MG63 (cell line): ENCODE data around the gene RPLP2. TPM values are rescaled to one million over a fixed set of nuclear protein-coding genes. Genes with fewer than 3 reads are reported as not detected.
A peak's percentile ranks its signal among the peaks of the same experiment; 100 is the strongest.

Experiments
- DNase-seq: peaks from one replicate; pipeline ENCODE4 v3.0.0-alpha.2; 2020
- H3K27me3 ChIP-seq: fragments of 250-450 bp; sonication (Bioruptor Pico); 2 replicates; pipeline ENCODE4 v1.5.1; 2020; ENCODE audit warnings: mild to moderate bottlenecking, moderate library complexity
- H3K36me3 ChIP-seq: fragments of 250-450 bp; sonication (Bioruptor Pico); 2 replicates; pipeline ENCODE4 v1.5.1; 2020; ENCODE audit warnings: mild to moderate bottlenecking, moderate library complexity
- H3K4me3 ChIP-seq: fragments of 250-450 bp; sonication (Bioruptor Pico); 2 replicates; pipeline ENCODE4 v1.5.1; 2020; ENCODE audit warnings: mild to moderate bottlenecking, moderate library complexity
- H3K9me3 ChIP-seq: fragments of 250-450 bp; sonication (Bioruptor Pico); 2 replicates; pipeline ENCODE4 v1.5.1; 2020; ENCODE audit warnings: mild to moderate bottlenecking, moderate library complexity
- total RNA-seq: library from RNA; depleted of rRNA; stranded (reverse); fragments of >200 nt; shearing (Covaris generic); gene quantifications from 2 replicates; pipeline ENCODE4 v1.2.3, GENCODE V29; 2014; ENCODE audit warnings: low replicate concordance

RPLP2 gene
- total RNA-seq, 1 experiment from 2014 or later = 770 TPM

- no peaks in the 10 kb centered on the region for H3K9me3 ChIP-seq
- H3K4me3 ChIP-seq = no peak overlapping the region
- DNase-seq = no peak
- peaks cover 25% of the 10 kb centered on the region for H3K36me3 ChIP-seq
- no peaks in the 10 kb centered on the region for H3K27me3 ChIP-seq
These were observed 16.5 kb downstream of the RPLP2 start for GRCh38 chr11:826227-826621.

- H3K4me3 ChIP-seq = no peak overlapping the region
- DNase-seq = no peak
- peaks cover 20% of the 10 kb centered on the region for H3K36me3 ChIP-seq
- H3K9me3 ChIP-seq = no peaks in the 10 kb centered on the region
- no peaks in the 10 kb centered on the region for H3K27me3 ChIP-seq
These were observed 17.0 kb downstream of the RPLP2 start for GRCh38 chr11:826836-827145.

GRCh38 chr11:827146-827896 is 17.6 kb downstream of the RPLP2 start:
- DNase-seq = no peak
- Histone ChIP-seq H3K36me3 (peaks cover 19% of the 10 kb centered on the region), H3K4me3 (no peak overlapping the region)

GRCh38 chr11:827897-828192 is 18.1 kb downstream of the RPLP2 start, which contains the start of gene CRACR2B:
Gene CRACR2B (plus strand): TSS chr11:827919. CDS start chr11:828608, 689 bp downstream.
- Histone ChIP-seq H3K9me3 (no peaks in the 10 kb centered on the region), H3K4me3 (no peak within 1 kb of the TSS), H3K36me3 (peaks cover 19% of the 10 kb centered on the region), H3K27me3 (no peaks in the 10 kb centered on the region)
- DNase-seq = no peak

More at GRCh38 chr11:827146-827896, 17.6 kb downstream of the RPLP2 start:
- H3K27me3 ChIP-seq = no peaks in the 10 kb centered on the region
- no peaks in the 10 kb centered on the region for H3K9me3 ChIP-seq

- H3K27me3 ChIP-seq = no peaks in the 10 kb centered on the region
- no peak for DNase-seq
- no peak overlapping the region for H3K4me3 ChIP-seq
- H3K9me3 ChIP-seq = no peaks in the 10 kb centered on the region
- peaks cover 14% of the 10 kb centered on the region for H3K36me3 ChIP-seq
These were observed 18.9 kb downstream of the RPLP2 start for GRCh38 chr11:828506-829175.

- H3K36me3 ChIP-seq = peaks cover 15% of the 10 kb centered on the region
- H3K27me3 ChIP-seq = no peaks in the 10 kb centered on the region
- peak; percentile 71 for DNase-seq
- H3K9me3 ChIP-seq = no peaks in the 10 kb centered on the region
- no peak overlapping the region for H3K4me3 ChIP-seq
These were observed 19.5 kb downstream of the RPLP2 start for GRCh38 chr11:829176-829846.

GRCh38 chr11:829847-830294 is 20.1 kb downstream of the RPLP2 start:
- no peaks in the 10 kb centered on the region for H3K9me3 ChIP-seq
- H3K4me3 ChIP-seq = no peak overlapping the region
- H3K27me3 ChIP-seq = no peaks in the 10 kb centered on the region
- H3K36me3 ChIP-seq = peaks cover 18% of the 10 kb centered on the region
- no peak for DNase-seq

GRCh38 chr11:830295-831117 is 20.7 kb downstream of the RPLP2 start:
- no peaks in the 10 kb centered on the region for H3K9me3 ChIP-seq
- DNase-seq = no peak
- no peak overlapping the region for H3K4me3 ChIP-seq
- no peaks in the 10 kb centered on the region for H3K27me3 ChIP-seq
- H3K36me3 ChIP-seq = peaks cover 13% of the 10 kb centered on the region

- peak; percentile 85 for DNase-seq
- Histone ChIP-seq H3K4me3 (no peak overlapping the region; the same call in 1 of the 2 replicates), H3K36me3 (peaks cover 19% of the 10 kb centered on the region), H3K27me3 (no peaks in the 10 kb centered on the region), H3K9me3 (no peaks in the 10 kb centered on the region)
These were observed 21.5 kb downstream of the RPLP2 start for GRCh38 chr11:831118-831864.

- H3K9me3 ChIP-seq = no peaks in the 10 kb centered on the region
- peak overlapping the region; percentile 64 for H3K4me3 ChIP-seq
- H3K27me3 ChIP-seq = no peaks in the 10 kb centered on the region
- DNase-seq = no peak
- peaks cover 27% of the 10 kb centered on the region for H3K36me3 ChIP-seq
These were observed 22.3 kb downstream of the RPLP2 start for GRCh38 chr11:831961-832528.

GRCh38 chr11:832529-833113 is 22.9 kb downstream of the RPLP2 start, which contains the start of gene CD151:
Gene CD151 (plus strand): TSS chr11:832952. CDS start chr11:836070, 3,118 bp downstream.
- Histone ChIP-seq H3K9me3 (no peaks in the 10 kb centered on the region), H3K27me3 (no peaks in the 10 kb centered on the region), H3K4me3 (peak within 1 kb of the TSS; percentile 69), H3K36me3 (peaks cover 32% of the 10 kb centered on the region)
- peak; percentile 91 for DNase-seq

GRCh38 chr11:833114-833791 is 23.5 kb downstream of the RPLP2 start:
- Histone ChIP-seq H3K4me3 (peak overlapping the region; percentile 69), H3K27me3 (no peaks in the 10 kb centered on the region), H3K36me3 (peaks cover 38% of the 10 kb centered on the region), H3K9me3 (no peaks in the 10 kb centered on the region)
- peak; percentile 73 for DNase-seq

GRCh38 chr11:833849-834311 is 24.1 kb downstream of the RPLP2 start:
- DNase-seq = peak; percentile 73
- peaks cover 43% of the 10 kb centered on the region for H3K36me3 ChIP-seq

GRCh38 chr11:834371-835316 is 24.9 kb downstream of the RPLP2 start:
- Histone ChIP-seq H3K9me3 (no peaks in the 10 kb centered on the region), H3K4me3 (peak overlapping the region; percentile 69), H3K27me3 (no peaks in the 10 kb centered on the region), H3K36me3 (peaks cover 51% of the 10 kb centered on the region)
- peak; percentile 99 for DNase-seq

More at GRCh38 chr11:833849-834311, 24.1 kb downstream of the RPLP2 start:
- H3K4me3 ChIP-seq = peak overlapping the region; percentile 69
- no peaks in the 10 kb centered on the region for H3K9me3 ChIP-seq
- H3K27me3 ChIP-seq = no peaks in the 10 kb centered on the region
